HCT116 (cell line): Measurements from ENCODE around the gene NTN5. TPM values are rescaled to one million over a fixed set of nuclear protein-coding genes. Genes with fewer than 3 reads are reported as not detected.
A peak's percentile ranks its signal among the peaks of the same experiment; 100 is the strongest.

ENCODE experiments used
- ATAC-seq: fragments of 200-7000 bp; cut with Tn5 transposase; 2 replicates; pipeline ENCODE4 v1.9.1; 2020; ENCODE audit warnings: mild to moderate bottlenecking, moderate library complexity
- BruUV-seq: library from RNA; stranded (reverse); fragments of 400-500 nt; replicated peaks from 2 replicates; lab custom pipeline; 2021; lab: Mats Ljungman, UMichigan
- CTCF ChIA-PET: fragments of 300-600 bp; sonication (Branson Sonifier 250); formaldehyde crosslinking; loops from one replicate; lab custom pipeline; 2021; ENCODE audit warnings: antibody characterized with exemption; lab: Charles Lee
- POLR2A ChIA-PET: fragments of 300-600, 350-600 bp; sonication (Branson Sonifier 250); formaldehyde crosslinking; loops from one replicate; lab custom pipeline; 2021; ENCODE audit warnings: antibody characterized with exemption; lab: Charles Lee
- RAD21 ChIA-PET, 2 experiments: fragments of 300-600 bp; sonication (Branson Sonifier 250); formaldehyde crosslinking; loops; one replicate each; lab custom pipeline; 2023; ENCODE audit warnings: low total read pairs in 2 of 2; ENCODE audit not compliant: uncharacterized antibody in 2 of 2, unreplicated experiment in 2 of 2, low non-redundant PET in 1 of 2; lab: Charles Lee
- DNase-seq: peaks from one replicate; pipeline ENCODE4 v3.0.0-alpha.2; 2010; ENCODE audit warnings: low read depth, low spot score
- H2AFZ ChIP-seq: fragments of 200-600 bp; shearing (Covaris generic), sonication (generic); 2 replicates; pipeline ENCODE4 v1.6.1; 2017; ENCODE audit warnings: low read depth, mixed run types, mixed read lengths, antibody characterized with exemption, low read length; ENCODE audit not compliant: poor library complexity, severe bottlenecking
- H3K27ac ChIP-seq: 2 replicates; pipeline ENCODE4 v1.5.1; 2012; ENCODE audit warnings: low read depth, low read length
- H3K27me3 ChIP-seq: fragments of 200-600 bp; sonication (generic); 2 replicates; pipeline ENCODE4 v1.6.1; 2016; ENCODE audit warnings: mixed run types, low read length, mixed read lengths; ENCODE audit not compliant: insufficient read depth
- H3K36me3 ChIP-seq, 2 experiments: fragments of 200-500 bp in 1 of 2; fragments of 200-600 bp in 1 of 2; sonication (Bioruptor generic) in 1 of 2; sonication (generic) in 1 of 2; 2 replicates each; pipeline versions ENCODE4 v1.5.1 to v1.6.1; 2014 to 2016; ENCODE audit warnings: low read length in 2 of 2, inconsistent platforms in 1 of 2, mixed read lengths in 1 of 2, mixed run types in 1 of 2; ENCODE audit not compliant: insufficient read depth in 2 of 2, control insufficient read depth in 1 of 2
- H3K4me1 ChIP-seq, 2 experiments: fragments of 200-600 bp in 1 of 2; sonication (generic) in 1 of 2; 2 replicates each; pipeline versions ENCODE4 v1.5.1 to v1.6.1; 2012 to 2017; ENCODE audit warnings: low read length in 2 of 2, inconsistent platforms in 1 of 2, mild to moderate bottlenecking in 1 of 2, mixed read lengths in 1 of 2, mixed run types in 1 of 2, moderate library complexity in 1 of 2; ENCODE audit not compliant: insufficient read depth in 2 of 2, control insufficient read depth in 1 of 2
- H3K4me2 ChIP-seq: fragments of 200-600 bp; sonication (generic); 2 replicates; pipeline ENCODE4 v1.6.1; 2017; ENCODE audit warnings: mixed run types, low read length, mixed read lengths
- H3K4me3 ChIP-seq, 2 experiments: fragments of 200-600 bp in 1 of 2; sonication (generic) in 1 of 2; replicated peaks in 1 of 2; 2 replicates each; pipeline ENCODE4 v1.5.1; 2011 to 2016; ENCODE audit warnings: low read length in 2 of 2, control low read depth in 1 of 2, low read depth in 1 of 2, mild to moderate bottlenecking in 1 of 2, mixed read lengths in 1 of 2, mixed run types in 1 of 2
- H3K79me2 ChIP-seq: fragments of 200-600 bp; sonication (generic); 2 replicates; pipeline ENCODE4 v1.6.1; 2017; ENCODE audit warnings: mild to moderate bottlenecking, mixed run types, low read length, moderate library complexity, mixed read lengths; ENCODE audit not compliant: insufficient read depth
- H3K9ac ChIP-seq: fragments of 200-600 bp; sonication (generic); 2 replicates; pipeline ENCODE4 v1.6.1; 2016; ENCODE audit warnings: low read length, mixed read lengths
- H3K9me2 ChIP-seq: fragments of 200-600 bp; sonication (generic), shearing (Covaris generic); 2 replicates; pipeline ENCODE4 v1.6.1; 2017; ENCODE audit warnings: mixed run types, mild to moderate bottlenecking, moderate library complexity; ENCODE audit not compliant: insufficient read depth
- H3K9me3 ChIP-seq, 2 experiments: fragments of 200-500 bp in 1 of 2; fragments of 200-600 bp in 1 of 2; sonication (Bioruptor generic) in 1 of 2; sonication (generic) in 1 of 2; 2 replicates each; pipeline ENCODE4 v1.6.1; 2014 to 2017; ENCODE audit warnings: low read length in 2 of 2, mixed read lengths in 2 of 2, inconsistent platforms in 1 of 2, low read depth in 1 of 2, mild to moderate bottlenecking in 1 of 2, mixed run types in 1 of 2, moderate library complexity in 1 of 2; ENCODE audit not compliant: control insufficient read depth in 1 of 2, insufficient read depth in 1 of 2
- H4K20me1 ChIP-seq: fragments of 200-600 bp; sonication (generic), shearing (Covaris generic); 2 replicates; pipeline ENCODE4 v1.6.1; 2017; ENCODE audit warnings: mixed run types, mild to moderate bottlenecking, moderate library complexity; ENCODE audit not compliant: insufficient read depth
- CBX3 ChIP-seq: IDR thresholded peaks from 2 replicates; pipeline ENCODE4 v1.6.1; 2012; ENCODE audit warnings: low read depth
- CEBPB ChIP-seq: IDR thresholded peaks from 2 replicates; pipeline ENCODE4 v1.6.1; 2012; ENCODE audit warnings: low read depth
- CTCF ChIP-seq, 3 experiments: fragments of 200-600 bp in 1 of 3; sonication (generic) in 1 of 3; IDR thresholded peaks in 2 of 3; conservative IDR thresholded peaks in 1 of 3; 2 replicates each; pipeline ENCODE4 v1.5.1; 2012 to 2017; ENCODE audit warnings: low read depth in 2 of 3, low read length in 2 of 3, antibody characterized with exemption in 1 of 3, borderline replicate concordance in 1 of 3, control low read depth in 1 of 3, mild to moderate bottlenecking in 1 of 3, mixed read lengths in 1 of 3, mixed run types in 1 of 3, moderate library complexity in 1 of 3; ENCODE audit not compliant: insufficient read depth in 1 of 3
- EGR1 ChIP-seq: IDR thresholded peaks from 2 replicates; pipeline ENCODE4 v1.6.1; 2012; ENCODE audit warnings: low read depth
- ELF1 ChIP-seq: IDR thresholded peaks from 2 replicates; pipeline ENCODE4 v1.6.1; 2012; ENCODE audit warnings: low read depth, borderline replicate concordance
- EZH2phosphoT487 ChIP-seq: fragments of 200-600 bp; IDR thresholded peaks from 2 replicates; pipeline ENCODE4 v1.6.1; 2018; ENCODE audit warnings: antibody characterized with exemption, borderline replicate concordance
- JUND ChIP-seq: IDR thresholded peaks from 2 replicates; pipeline ENCODE4 v1.6.1; 2012
- POLR2A ChIP-seq: IDR thresholded peaks from 2 replicates; pipeline ENCODE4 v1.7.0; 2011; ENCODE audit warnings: borderline replicate concordance; ENCODE audit not compliant: insufficient read depth, insufficient read length; ENCODE audit errors: extremely low read depth
- POLR2AphosphoS5 ChIP-seq: IDR thresholded peaks from 2 replicates; pipeline ENCODE4 v1.6.1; 2011; ENCODE audit warnings: mild to moderate bottlenecking, low read depth, low read length, moderate library complexity
- RAD21 ChIP-seq: IDR thresholded peaks from 2 replicates; pipeline ENCODE4 v1.6.1; 2012; ENCODE audit warnings: low read depth, mild to moderate bottlenecking
- REST ChIP-seq: IDR thresholded peaks from 2 replicates; pipeline ENCODE4 v1.6.1; 2012; ENCODE audit warnings: low read depth
- SIN3A ChIP-seq: IDR thresholded peaks from 2 replicates; pipeline ENCODE4 v1.6.1; 2012; ENCODE audit warnings: low read depth
- SP1 ChIP-seq: IDR thresholded peaks from 2 replicates; pipeline ENCODE4 v1.6.1; 2012; ENCODE audit warnings: low read depth
- SRF ChIP-seq: IDR thresholded peaks from 2 replicates; pipeline ENCODE4 v1.6.1; 2012; ENCODE audit warnings: low read depth
- YY1 ChIP-seq: IDR thresholded peaks from 2 replicates; pipeline ENCODE4 v1.6.1; 2011; ENCODE audit warnings: low read length, low read depth, moderate library complexity, mild to moderate bottlenecking; ENCODE audit not compliant: insufficient replicate concordance; ENCODE audit errors: extremely low read depth
- ZBTB33 ChIP-seq: IDR thresholded peaks from 2 replicates; pipeline ENCODE4 v1.6.1; 2011; ENCODE audit warnings: mild to moderate bottlenecking, low read length, moderate library complexity; ENCODE audit not compliant: insufficient replicate concordance; ENCODE audit errors: extremely low read depth
- ZFX ChIP-seq: fragments of 450-650 bp; IDR thresholded peaks from 2 replicates; pipeline ENCODE4 v1.6.1; 2017
- ZNF274 ChIP-seq: fragments of 200-500 bp; sonication (Bioruptor generic); IDR thresholded peaks from 2 replicates; pipeline ENCODE4 v1.6.1; 2014; ENCODE audit warnings: mild to moderate bottlenecking, low read depth, low read length, inconsistent platforms
- intact Hi-C: fragments of 100-400 bp; cut with micrococcal nuclease; formaldehyde crosslinking; loops from 2 replicates; pipeline ENCODE4 v1.10.0; 2022
- total RNA-seq: library from RNA; stranded (reverse); gene quantifications from one replicate; pipeline ENCODE4 v1.2.1, GENCODE V29; 2021; ENCODE audit not compliant: unreplicated experiment
- TF ChIP-seq, protein P1 (sequence below): IDR thresholded peaks from 2 replicates; pipeline ENCODE4 v1.6.1; 2012

Gene NTN5
- total RNA-seq, 1 experiment from 2014 or later = 3.1 TPM

DNA sequence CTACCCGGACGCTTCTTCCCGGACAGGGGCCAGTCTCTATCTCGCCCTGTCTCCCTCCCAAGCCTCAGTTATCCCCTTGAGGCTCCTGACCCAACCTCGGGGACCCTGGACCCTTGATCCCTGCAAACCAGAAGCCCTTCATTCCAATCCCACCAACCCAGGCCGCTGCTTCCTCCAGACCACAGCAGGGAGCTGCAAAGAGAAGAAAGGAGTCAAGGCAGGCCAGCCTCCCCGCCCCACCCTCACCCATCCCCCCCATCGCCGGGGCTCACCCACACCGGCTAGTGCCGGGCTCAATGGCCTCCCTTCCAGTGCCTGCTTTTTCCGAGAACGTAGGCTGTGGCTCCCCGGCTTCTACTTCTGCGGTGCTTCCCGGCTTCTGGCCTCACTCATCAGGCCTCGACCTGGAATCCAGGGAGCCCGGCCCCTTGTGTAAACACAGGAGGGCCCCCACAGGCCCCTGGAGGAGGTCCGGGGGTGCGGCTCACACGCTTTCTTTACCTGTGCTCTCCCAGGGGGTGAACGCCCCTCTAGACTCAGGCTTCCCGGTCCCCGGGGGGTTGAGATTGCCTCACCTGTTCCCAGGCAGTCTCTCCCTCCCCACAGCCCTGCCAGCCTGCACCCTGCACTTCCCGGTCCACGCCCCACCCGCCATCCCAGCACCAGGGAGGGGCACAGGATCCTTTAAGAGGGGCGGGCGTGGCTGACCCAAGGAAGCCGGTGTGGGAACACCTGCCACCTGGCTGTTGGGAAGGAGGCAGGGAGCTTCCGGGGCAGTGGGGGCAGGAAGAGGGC is 58.2 kb downstream of the NTN5 start, which contains the start of gene FAM83E:
FAM83E (minus strand) TSS at position 641 of the 795 bp plus-strand sequence. CDS start 1,704 bp downstream, outside the sequence.
- peaks cover 36% of the 10 kb centered on the region for H3K79me2 ChIP-seq
- H3K4me1 ChIP-seq = peaks cover 29 to 45% of the 10 kb centered on the region in 2 experiments
- no peaks in the 10 kb centered on the region for H3K27me3 ChIP-seq
- POLR2A ChIA-PET = interaction anchor here (0.6 to 1.9 kb wide), 3 partner anchors 9 to 127 kb away, joined by 3 to 7 read pairs (median 3); no protein-coding TSS in a partner anchor
- peaks cover 34% of the 10 kb centered on the region; the same call in 1 of the 2 replicates for H4K20me1 ChIP-seq
- H2AFZ ChIP-seq = no peak within 1 kb of the TSS
- no peaks in the 10 kb centered on the region for H3K9me3 ChIP-seq
- no TSS peak for BruUV-seq
- CTCF ChIA-PET = no interaction called here
- peaks cover 20 to 37% of the 10 kb centered on the region in 2 experiments for H3K36me3 ChIP-seq
- H3K27ac ChIP-seq = peak within 1 kb of the TSS; percentile 86
- RAD21 ChIA-PET = no interaction called here
- ATAC-seq (peak; percentile 36), DNase-seq (no peak)
- peak within 1 kb of the TSS; percentile 99 for H3K9ac ChIP-seq
- intact Hi-C loops = no loop called here
- H3K4me2 ChIP-seq = peak within 1 kb of the TSS; percentile 87
- H3K9me2 ChIP-seq = no peaks in the 10 kb centered on the region
- H3K4me3 ChIP-seq = peak within 1 kb of the TSS; percentile 23 to 37
- no peak for TF ChIP-seq SRF
- no peak for TF ChIP-seq ZNF274
- TF ChIP-seq ELF1 = no peak; the same call in 1 of the 2 replicates
- TF ChIP-seq, protein P1, sequence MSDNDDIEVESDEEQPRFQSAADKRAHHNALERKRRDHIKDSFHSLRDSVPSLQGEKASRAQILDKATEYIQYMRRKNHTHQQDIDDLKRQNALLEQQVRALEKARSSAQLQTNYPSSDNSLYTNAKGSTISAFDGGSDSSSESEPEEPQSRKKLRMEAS = peak; percentile 83
- TF ChIP-seq POLR2AphosphoS5 = peak; percentile 69; the same call in 1 of the 2 replicates
- no peak for TF ChIP-seq REST
- TF ChIP-seq EGR1 = no peak
- TF ChIP-seq RAD21 = no peak
- TF ChIP-seq CTCF (IDR thresholded peaks at IDR 0.05 in 2 of 3, conservative IDR thresholded peaks at IDR 0.05 in 1 of 3; ENCODE audit: borderline replicate concordance in 1 of 3, insufficient read depth in 1 of 3, low read depth in 2 of 3, low read length in 2 of 3) = peak in 1 of 3 experiments; percentile 17; a peak in 1 of 6 replicates
- TF ChIP-seq SP1 = peak; percentile 68
- TF ChIP-seq EZH2phosphoT487 = no peak
- peak; percentile 58 for TF ChIP-seq JUND
- TF ChIP-seq ZFX = peak; percentile 51; the same call in 1 of the 2 replicates
- peak; percentile 74 for TF ChIP-seq SIN3A
- no peak for TF ChIP-seq CEBPB
- TF ChIP-seq POLR2A = no peak
- no peak for TF ChIP-seq YY1
- no peak for TF ChIP-seq ZBTB33
- TF ChIP-seq CBX3 = peak; percentile 44; the same call in 1 of the 2 replicates
